IPS-20b (cell line): ENCODE measurements around the gene OR8B3.

ENCODE experiments used
- H3K27ac ChIP-seq: one replicate; pipeline ENCODE4 v1.5.1; 2013; ENCODE audit warnings: low read length
- H3K27me3 ChIP-seq: 2 replicates; pipeline ENCODE4 v1.6.1; 2013; ENCODE audit warnings: mild to moderate bottlenecking, low read length, inconsistent platforms; ENCODE audit not compliant: insufficient read depth
- H3K36me3 ChIP-seq: 2 replicates; pipeline ENCODE4 v1.6.1; 2013; ENCODE audit warnings: low read depth, mild to moderate bottlenecking, inconsistent platforms, low read length, moderate library complexity; ENCODE audit not compliant: insufficient read depth
- H3K4me1 ChIP-seq: 2 replicates; pipeline ENCODE4 v1.6.1; 2013; ENCODE audit warnings: mild to moderate bottlenecking, control low read depth, inconsistent platforms, low read length, moderate library complexity; ENCODE audit not compliant: insufficient read depth
- H3K4me3 ChIP-seq: 2 replicates; pipeline ENCODE4 v1.5.1; 2013; ENCODE audit warnings: mild to moderate bottlenecking, low read length, inconsistent platforms
- H3K9ac ChIP-seq: 2 replicates; pipeline ENCODE4 v1.6.1; 2013; ENCODE audit warnings: low read depth, mild to moderate bottlenecking, inconsistent platforms, low read length, moderate library complexity
- H3K9me3 ChIP-seq: 2 replicates; pipeline ENCODE4 v1.6.1; 2013; ENCODE audit warnings: mild to moderate bottlenecking, low read depth, low read length, inconsistent platforms; ENCODE audit not compliant: insufficient read depth

Gene OR8B3

DNA sequence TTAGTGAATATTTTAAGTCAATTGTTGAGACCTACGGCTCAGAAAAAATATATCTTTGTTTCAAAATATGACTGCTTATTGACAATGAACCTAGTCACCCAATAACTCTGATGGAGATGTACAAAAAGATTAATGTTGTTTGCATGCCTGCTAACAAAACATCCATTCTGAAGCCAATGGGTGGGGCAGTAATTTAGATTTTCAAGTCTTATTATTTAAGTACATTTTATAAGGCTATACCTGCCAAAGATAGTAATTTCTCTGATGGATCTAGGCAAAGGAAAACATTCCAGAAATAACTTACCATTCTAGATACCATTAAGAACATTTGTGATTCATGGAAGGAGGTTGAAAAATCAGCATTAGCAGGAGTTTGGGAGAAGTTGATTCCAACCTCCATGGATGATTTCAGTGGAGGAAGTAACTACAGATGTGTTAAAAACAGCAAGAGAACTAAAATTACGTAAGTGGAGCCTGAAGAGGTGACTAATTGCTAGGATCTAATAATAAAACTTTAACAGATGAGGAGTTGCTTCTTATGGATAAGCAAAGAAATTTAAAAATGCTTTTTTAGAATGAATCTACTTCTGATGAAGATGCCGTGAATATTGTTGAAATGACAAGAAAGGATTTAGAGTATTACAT is 52.4 kb downstream of the OR8B3 start:
- no peak overlapping the region for H3K27ac ChIP-seq
- no peaks in the 10 kb centered on the region for H3K36me3 ChIP-seq
- H3K4me1 ChIP-seq = no peaks in the 10 kb centered on the region
- no peaks in the 10 kb centered on the region for H3K9me3 ChIP-seq
- no peak overlapping the region for H3K4me3 ChIP-seq
- H3K9ac ChIP-seq = no peak overlapping the region
- H3K27me3 ChIP-seq = no peaks in the 10 kb centered on the region
